NCI-H510A (cell line): ENCODE data around the gene SLC8B1.

ENCODE experiments used
- DNase-seq: peaks from one replicate; lab custom pipeline; 2025; lab: John Stamatoyannopoulos, UW

The SLC8B1 gene

GRCh38 chr12:113318900-113319628 is 15.8 kb downstream of the SLC8B1 start:
- DNase-seq, result no peak

GRCh38 chr12:113318046-113318656 is 16.8 kb downstream of the SLC8B1 start:
- no peak for DNase-seq

- no peak for DNase-seq
These were observed 17.8 kb downstream of the SLC8B1 start for GRCh38 chr12:113317122-113317521.

- DNase-seq, result no peak
These were observed 18.8 kb downstream of the SLC8B1 start for GRCh38 chr12:113316155-113316554.

- DNase-seq, result no peak
These were observed 19.6 kb downstream of the SLC8B1 start for GRCh38 chr12:113315358-113315757.

GRCh38 chr12:113314121-113314529 is 20.8 kb downstream of the SLC8B1 start:
- DNase-seq, result no peak

- DNase-seq, result no peak
These were observed 24.4 kb downstream of the SLC8B1 start for GRCh38 chr12:113310489-113310888.

GRCh38 chr12:113306382-113306781 is 28.5 kb downstream of the SLC8B1 start:
- peak; percentile 32 for DNase-seq

- DNase-seq, result no peak
These were observed 29.5 kb downstream of the SLC8B1 start for GRCh38 chr12:113305281-113305856.

- DNase-seq, result no peak
These were observed 31.8 kb downstream of the SLC8B1 start for GRCh38 chr12:113302886-113303640.

GRCh38 chr12:113302466-113302865 is 32.4 kb downstream of the SLC8B1 start:
- DNase-seq, result no peak

- no peak for DNase-seq
These were observed 33.1 kb downstream of the SLC8B1 start for GRCh38 chr12:113301811-113302210.

- DNase-seq, result no peak
These were observed 35.2 kb downstream of the SLC8B1 start for GRCh38 chr12:113299619-113300237.

- DNase-seq, result no peak
These were observed 35.9 kb downstream of the SLC8B1 start for GRCh38 chr12:113298861-113299545.

- no peak for DNase-seq
These were observed 36.5 kb downstream of the SLC8B1 start for GRCh38 chr12:113298472-113298817.

GRCh38 chr12:113297621-113298471 is 37.1 kb downstream of the SLC8B1 start:
- DNase-seq, result no peak

- DNase-seq, result no peak
These were observed 37.7 kb downstream of the SLC8B1 start for GRCh38 chr12:113297214-113297587.

- no peak for DNase-seq
These were observed 38.2 kb downstream of the SLC8B1 start for GRCh38 chr12:113296557-113297213.

GRCh38 chr12:113295886-113296556 is 38.9 kb downstream of the SLC8B1 start:
- DNase-seq, result no peak

GRCh38 chr12:113293100-113293499 is 41.8 kb downstream of the SLC8B1 start:
- DNase-seq, result no peak
